ENCODE measurements around the gene GHSR. TPM values are rescaled to one million over a fixed set of nuclear protein-coding genes. Genes with fewer than 3 reads are reported as not detected.

The GHSR gene
- total RNA-seq, 1 donor: not detected

DNA sequence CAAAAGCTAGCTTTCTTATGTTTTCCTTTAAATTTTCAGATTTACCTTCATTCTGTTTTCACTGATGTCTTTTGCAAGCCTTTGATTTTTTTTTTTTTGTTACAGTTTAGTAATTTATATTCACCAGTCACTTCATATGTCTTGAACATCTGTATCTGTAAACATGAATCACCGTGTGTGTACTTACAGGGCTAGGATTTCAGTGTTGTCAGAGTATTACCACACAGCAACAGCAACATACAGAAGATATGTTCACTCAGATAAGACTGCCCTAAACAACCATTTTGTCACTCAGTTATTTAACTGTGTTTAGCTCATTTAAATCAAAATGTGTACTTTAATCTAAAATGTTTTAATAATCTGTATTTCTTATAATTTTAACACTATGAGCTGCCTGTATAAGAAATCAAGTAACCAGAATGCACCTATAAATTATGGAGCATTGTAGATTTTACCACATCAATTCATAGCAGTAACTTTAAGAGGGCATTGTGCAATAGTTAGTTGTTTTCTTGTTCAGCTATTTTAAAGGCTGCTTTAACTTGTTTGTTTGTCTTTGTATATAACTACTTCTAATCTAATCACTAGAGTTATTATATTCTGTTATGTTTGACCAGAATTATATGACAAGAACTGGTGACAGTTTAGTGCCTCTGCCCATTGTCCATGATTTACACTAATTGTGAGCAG is 50.4 kb downstream of the GHSR start:
- no peak overlapping the region for H2AFZ ChIP-seq (ENCODE audit: low read length)
- peaks cover 40% of the 10 kb centered on the region for H3K36me3 ChIP-seq (ENCODE audit: insufficient read depth, low read length)
- no peak for DNase-seq (ENCODE audit: insufficient read length, low spot score, missing footprints)
- H3K27ac ChIP-seq (ENCODE audit: low read depth, low read length): no peak overlapping the region
- H3K4me3 ChIP-seq (ENCODE audit: insufficient read depth, low read length): no peak overlapping the region
- TF ChIP-seq, protein P1, sequence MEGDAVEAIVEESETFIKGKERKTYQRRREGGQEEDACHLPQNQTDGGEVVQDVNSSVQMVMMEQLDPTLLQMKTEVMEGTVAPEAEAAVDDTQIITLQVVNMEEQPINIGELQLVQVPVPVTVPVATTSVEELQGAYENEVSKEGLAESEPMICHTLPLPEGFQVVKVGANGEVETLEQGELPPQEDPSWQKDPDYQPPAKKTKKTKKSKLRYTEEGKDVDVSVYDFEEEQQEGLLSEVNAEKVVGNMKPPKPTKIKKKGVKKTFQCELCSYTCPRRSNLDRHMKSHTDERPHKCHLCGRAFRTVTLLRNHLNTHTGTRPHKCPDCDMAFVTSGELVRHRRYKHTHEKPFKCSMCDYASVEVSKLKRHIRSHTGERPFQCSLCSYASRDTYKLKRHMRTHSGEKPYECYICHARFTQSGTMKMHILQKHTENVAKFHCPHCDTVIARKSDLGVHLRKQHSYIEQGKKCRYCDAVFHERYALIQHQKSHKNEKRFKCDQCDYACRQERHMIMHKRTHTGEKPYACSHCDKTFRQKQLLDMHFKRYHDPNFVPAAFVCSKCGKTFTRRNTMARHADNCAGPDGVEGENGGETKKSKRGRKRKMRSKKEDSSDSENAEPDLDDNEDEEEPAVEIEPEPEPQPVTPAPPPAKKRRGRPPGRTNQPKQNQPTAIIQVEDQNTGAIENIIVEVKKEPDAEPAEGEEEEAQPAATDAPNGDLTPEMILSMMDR (IDR thresholded peaks at IDR 0.05; ENCODE audit: extremely low read depth, low read depth, low read length): no peak
- H3K4me2 ChIP-seq (ENCODE audit: insufficient read depth, low read length): no peak overlapping the region
- H3K4me1 ChIP-seq (ENCODE audit: insufficient read depth, low read length): no peaks in the 10 kb centered on the region
- H4K20me1 ChIP-seq (ENCODE audit: insufficient read depth, low read length): peaks cover 13% of the 10 kb centered on the region
- no peaks in the 10 kb centered on the region for H3K9me3 ChIP-seq (ENCODE audit: low read depth, low read length)
- H3K27me3 ChIP-seq (ENCODE audit: insufficient read depth, low read length): no peaks in the 10 kb centered on the region
- H3K79me2 ChIP-seq (ENCODE audit: insufficient read depth, low read length): peaks cover 4% of the 10 kb centered on the region

DNA sequence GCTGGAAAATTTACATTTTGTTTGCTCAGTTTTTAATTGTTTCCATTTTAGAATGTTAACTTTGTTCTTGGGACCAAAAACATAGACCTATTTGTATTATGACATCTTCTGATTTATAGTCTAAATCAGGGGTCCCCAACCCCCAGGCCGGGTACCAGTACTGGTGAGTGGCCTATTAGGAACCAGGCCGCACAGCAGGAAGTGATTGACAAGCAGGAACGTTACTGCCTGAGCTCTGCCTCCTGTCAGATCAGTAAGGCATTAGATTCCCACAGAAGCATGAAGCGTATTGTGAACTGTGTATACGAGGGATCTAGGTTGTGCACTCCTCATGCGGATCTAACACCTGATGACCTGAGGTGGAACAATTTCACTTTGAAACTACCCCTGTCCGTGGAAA is 51.9 kb downstream of the GHSR start:
- Histone ChIP-seq H3K9me3 (ENCODE audit: low read depth, low read length) (no peaks in the 10 kb centered on the region), H3K36me3 (ENCODE audit: insufficient read depth, low read length) (peaks cover 33% of the 10 kb centered on the region), H3K4me3 (ENCODE audit: insufficient read depth, low read length) (no peak overlapping the region), H4K20me1 (ENCODE audit: insufficient read depth, low read length) (peaks cover 20% of the 10 kb centered on the region), H3K27me3 (ENCODE audit: insufficient read depth, low read length) (no peaks in the 10 kb centered on the region), H3K27ac (ENCODE audit: low read depth, low read length) (no peak overlapping the region), H3K4me1 (ENCODE audit: insufficient read depth, low read length) (peaks cover 13% of the 10 kb centered on the region), H3K79me2 (ENCODE audit: insufficient read depth, low read length) (peaks cover 4% of the 10 kb centered on the region), H2AFZ (ENCODE audit: low read length) (no peak overlapping the region), H3K4me2 (ENCODE audit: insufficient read depth, low read length) (no peak overlapping the region)
- TF ChIP-seq, protein P1 (IDR thresholded peaks at IDR 0.05; ENCODE audit: extremely low read depth, low read depth, low read length): no peak
- DNase-seq (ENCODE audit: insufficient read length, low spot score, missing footprints): no peak

DNA sequence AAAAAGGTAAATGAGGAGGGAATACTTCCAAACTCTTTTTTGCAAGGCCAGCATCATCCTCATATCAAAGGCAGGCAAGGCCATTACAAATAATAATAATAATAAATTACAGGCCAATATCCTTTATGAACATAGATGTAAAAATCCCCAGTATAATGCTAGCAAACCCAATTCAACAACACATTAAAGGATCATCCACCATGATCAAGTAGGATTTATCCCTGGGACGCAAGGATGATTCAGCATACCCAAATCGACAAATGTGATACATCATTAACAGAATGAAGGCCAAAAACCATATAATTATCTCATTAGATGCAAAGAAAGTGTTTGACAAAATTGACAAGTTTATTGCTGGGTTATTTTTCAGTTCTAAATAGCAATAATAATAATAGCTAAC is 53.6 kb downstream of the GHSR start:
- Histone ChIP-seq H3K27me3 (ENCODE audit: insufficient read depth, low read length) (no peaks in the 10 kb centered on the region), H4K20me1 (ENCODE audit: insufficient read depth, low read length) (peaks cover 26% of the 10 kb centered on the region), H3K79me2 (ENCODE audit: insufficient read depth, low read length) (peaks cover 6% of the 10 kb centered on the region), H2AFZ (ENCODE audit: low read length) (no peak overlapping the region), H3K9me3 (ENCODE audit: low read depth, low read length) (no peaks in the 10 kb centered on the region), H3K36me3 (ENCODE audit: insufficient read depth, low read length) (peaks cover 26% of the 10 kb centered on the region), H3K4me3 (ENCODE audit: insufficient read depth, low read length) (no peak overlapping the region), H3K4me2 (ENCODE audit: insufficient read depth, low read length) (no peak overlapping the region), H3K27ac (ENCODE audit: low read depth, low read length) (no peak overlapping the region), H3K4me1 (ENCODE audit: insufficient read depth, low read length) (peaks cover 24% of the 10 kb centered on the region)
- TF ChIP-seq, protein P1 (IDR thresholded peaks at IDR 0.05; ENCODE audit: extremely low read depth, low read depth, low read length): no peak
- no peak for DNase-seq (ENCODE audit: insufficient read length, low spot score, missing footprints)

Other genes with a start within 250 kb of the GHSR start
- 3.5 and 4.0 TPM in 2 replicates for gene TNFSF10, start 75.0 kb upstream of the GHSR start, total RNA-seq